HL-60/S4 treated with retinoic acid at 250 ng/mL for 4 days and 3 days (cell line): ENCODE data around the gene CALML3.
"Not testable (repeated sequence)": the region's sequence is repeated elsewhere in the genome, so short reads cannot be mapped to it uniquely, and the experiment has no call there.

ENCODE experiments used
- in situ Hi-C: fragments of 300-500 bp; cut with MboI; formaldehyde crosslinking; loops from 2 replicates; pipeline ENCODE4 v1.7.0; 2022; ENCODE audit warnings: low sequenced_read_pairs

Gene CALML3

DNA sequence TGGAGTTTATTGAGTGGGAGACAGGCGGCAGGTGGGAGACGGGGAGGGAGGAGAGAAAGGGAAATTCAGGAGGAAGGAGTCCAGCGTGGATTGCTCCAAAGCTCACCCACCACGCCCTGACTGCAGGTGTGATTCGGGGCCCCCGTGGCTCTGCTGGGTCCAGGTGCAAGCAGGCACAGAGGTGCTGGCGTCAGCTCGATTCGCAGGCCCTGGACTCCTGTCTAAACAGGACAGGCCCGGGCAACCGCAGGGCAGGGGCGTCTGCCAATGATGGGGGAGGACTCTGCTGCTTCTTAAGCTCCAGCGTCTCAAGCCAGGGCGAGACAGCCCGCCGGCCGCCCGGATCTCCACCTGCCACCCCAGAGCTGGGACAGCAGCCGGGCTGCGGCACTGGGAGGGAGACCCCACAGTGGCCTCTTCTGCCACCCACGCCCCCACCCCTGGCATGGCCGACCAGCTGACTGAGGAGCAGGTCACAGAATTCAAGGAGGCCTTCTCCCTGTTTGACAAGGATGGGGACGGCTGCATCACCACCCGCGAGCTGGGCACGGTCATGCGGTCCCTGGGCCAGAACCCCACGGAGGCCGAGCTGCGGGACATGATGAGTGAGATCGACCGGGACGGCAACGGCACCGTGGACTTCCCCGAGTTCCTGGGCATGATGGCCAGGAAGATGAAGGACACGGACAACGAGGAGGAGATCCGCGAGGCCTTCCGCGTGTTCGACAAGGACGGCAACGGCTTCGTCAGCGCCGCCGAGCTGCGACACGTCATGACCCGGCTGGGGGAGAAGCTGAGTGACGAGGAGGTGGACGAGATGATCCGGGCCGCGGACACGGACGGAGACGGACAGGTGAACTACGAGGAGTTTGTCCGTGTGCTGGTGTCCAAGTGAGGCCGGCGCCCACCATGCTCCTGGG is at the start of gene CALML3:
Gene CALML3, plus strand, starts transcription at position 321 of the 920 bp plus-strand sequence. Its CDS starts 125 bp downstream, at position 446.
- in situ Hi-C loops: no loop called here

DNA sequence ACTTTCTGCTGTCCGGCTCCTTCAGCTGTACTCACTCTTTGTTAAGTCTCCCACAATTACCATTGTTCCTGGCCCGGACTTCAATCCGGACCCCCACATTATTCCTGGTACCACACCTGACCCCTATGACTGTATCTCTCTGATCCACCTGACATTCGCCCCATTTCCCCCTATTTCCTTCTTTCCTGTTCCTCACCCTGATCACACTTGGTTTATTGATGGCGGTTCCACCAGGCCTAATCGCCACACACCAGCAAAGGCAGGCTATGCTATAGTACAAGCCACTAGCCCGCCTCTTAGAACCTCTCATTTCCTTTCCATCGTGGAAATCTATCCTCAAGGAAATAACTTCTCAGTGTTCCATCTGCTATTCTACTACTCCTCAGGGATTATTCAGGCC is 49.7 kb upstream of the CALML3 start:
- in situ Hi-C loops: not testable (repeated sequence)

DNA sequence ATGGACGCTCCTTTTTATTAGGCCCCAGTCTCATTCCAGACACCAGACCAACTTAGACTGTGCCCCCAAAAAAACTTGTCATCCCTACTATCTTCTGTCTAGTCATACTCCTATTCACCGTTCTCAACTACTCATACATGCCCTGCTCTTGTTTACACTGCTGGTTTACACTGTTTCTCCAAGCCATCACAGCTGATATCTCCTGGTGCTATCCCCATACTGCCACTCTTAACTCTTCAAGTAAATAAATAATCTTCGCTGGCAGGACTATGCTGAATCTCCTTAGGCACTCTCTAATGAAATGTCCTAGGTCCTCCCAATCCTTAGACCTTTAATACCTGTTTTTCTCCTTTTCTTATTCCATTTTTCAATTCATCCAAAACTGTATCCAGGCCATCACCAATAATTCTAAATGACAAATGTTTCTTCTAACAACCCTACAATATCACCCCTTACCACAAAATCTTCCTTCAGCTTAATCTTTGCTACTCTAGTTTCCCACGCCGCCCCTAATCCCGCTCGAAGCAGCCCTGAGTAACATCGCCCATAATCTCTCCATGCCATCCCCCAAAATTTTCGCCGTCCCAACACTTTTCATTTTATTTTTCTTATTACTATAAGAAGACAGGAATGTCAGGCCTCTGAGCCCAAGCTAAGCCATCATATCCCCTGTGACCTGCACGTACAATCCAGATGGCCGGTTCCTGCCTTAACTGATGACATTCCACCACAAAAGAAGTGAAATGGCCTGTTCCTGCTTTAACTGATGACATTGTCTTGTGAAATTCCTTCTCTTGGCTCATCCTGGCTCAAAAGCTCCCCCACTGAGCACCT is 48.6 kb upstream of the CALML3 start:
- in situ Hi-C loops: not testable (repeated sequence)

DNA sequence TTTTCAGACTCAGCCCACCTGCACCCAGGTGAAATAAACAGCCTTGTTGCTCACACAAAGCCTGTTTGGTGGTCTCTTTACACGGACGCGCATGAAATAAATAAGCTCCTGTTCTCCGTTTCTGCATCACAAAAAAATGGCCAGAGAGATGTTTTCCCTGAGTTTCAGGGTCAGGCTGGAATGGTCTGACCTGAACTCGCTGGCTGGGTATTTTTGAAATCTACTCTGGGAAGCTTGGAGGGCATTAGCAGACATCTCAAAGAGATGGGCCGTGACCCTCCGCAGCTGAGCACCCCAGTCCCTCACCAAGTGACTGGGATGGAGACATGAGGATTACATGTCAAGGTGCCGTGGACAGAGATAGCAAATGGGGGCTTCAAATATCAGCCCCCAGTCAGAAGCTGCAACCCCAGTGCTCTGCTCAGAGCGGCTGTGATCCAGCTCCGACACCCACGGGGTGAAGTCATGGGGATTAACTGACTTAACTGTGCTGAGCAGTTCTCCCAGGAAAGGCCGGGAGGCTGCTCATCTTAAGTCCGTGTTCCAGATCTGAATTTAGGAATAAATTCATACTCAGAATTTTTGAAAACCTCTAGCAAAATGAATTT is 47.7 kb upstream of the CALML3 start:
- in situ Hi-C loops: no loop called here

DNA sequence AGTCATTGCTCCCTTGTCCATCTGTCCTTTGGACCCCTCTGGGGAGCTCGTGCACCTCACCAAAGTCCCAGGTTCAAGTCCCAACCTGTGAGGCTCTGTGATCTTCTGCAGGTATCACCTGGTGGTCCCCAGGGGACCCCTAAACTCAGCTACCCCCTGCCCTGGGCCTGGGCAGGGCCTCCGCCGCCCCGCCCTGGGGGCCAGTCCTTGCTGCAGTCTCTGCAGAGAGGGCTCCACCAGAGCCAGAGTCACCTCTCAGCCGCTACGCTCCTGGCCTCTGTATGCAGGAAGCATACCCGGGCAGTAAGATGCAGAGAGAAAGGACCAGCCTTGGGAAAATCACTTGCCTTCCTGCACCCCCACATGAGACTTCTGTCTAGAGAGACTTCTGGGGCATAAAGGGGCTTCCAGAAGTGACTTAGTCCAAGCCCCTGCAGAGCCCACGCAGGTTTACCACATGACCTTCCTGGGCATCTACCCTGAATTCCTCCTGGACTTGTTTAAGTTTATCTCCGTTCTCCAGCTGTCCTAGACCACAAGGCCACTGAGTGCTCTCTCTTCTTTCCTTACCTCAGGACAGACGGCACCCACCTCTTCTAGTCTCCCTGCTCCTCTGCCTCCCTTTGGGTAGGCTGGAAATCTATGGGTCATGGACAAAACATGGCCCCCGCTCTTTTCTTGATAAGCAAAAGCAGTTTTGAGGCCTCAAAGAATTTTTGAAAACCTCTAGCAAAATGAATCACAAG is 46.6 kb upstream of the CALML3 start:
- in situ Hi-C loops: no loop called here

DNA sequence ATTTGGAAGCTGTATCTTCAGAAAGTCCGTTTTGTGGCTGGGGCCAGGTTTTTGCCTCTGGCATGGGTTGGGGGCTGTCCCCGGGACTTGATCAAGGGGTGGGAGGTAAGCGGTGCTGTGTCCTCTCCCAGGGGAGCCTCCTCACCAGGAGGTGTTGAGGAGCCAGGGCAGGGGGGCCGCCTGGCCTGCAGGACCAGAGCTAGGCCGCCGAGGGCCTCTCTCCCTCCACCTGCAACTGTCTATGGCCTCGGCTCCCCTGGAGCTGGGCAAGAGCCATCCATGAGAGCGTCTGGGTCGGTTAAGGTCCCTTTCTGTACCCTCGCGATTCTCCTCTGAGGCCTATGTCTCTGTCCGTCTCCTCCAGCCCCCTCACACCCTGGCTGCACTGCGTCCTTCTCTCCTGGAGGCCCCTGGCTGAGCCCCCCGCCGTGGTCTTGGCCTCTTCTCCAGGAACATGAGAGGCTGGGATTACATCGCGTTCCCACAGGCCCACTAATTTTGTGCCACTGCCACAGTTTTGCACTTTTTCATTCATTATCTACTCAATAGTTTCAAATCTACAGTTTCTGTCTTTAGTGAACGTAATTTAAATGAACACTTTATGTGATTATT is 46.0 kb upstream of the CALML3 start:
- in situ Hi-C loops: no loop called here

DNA sequence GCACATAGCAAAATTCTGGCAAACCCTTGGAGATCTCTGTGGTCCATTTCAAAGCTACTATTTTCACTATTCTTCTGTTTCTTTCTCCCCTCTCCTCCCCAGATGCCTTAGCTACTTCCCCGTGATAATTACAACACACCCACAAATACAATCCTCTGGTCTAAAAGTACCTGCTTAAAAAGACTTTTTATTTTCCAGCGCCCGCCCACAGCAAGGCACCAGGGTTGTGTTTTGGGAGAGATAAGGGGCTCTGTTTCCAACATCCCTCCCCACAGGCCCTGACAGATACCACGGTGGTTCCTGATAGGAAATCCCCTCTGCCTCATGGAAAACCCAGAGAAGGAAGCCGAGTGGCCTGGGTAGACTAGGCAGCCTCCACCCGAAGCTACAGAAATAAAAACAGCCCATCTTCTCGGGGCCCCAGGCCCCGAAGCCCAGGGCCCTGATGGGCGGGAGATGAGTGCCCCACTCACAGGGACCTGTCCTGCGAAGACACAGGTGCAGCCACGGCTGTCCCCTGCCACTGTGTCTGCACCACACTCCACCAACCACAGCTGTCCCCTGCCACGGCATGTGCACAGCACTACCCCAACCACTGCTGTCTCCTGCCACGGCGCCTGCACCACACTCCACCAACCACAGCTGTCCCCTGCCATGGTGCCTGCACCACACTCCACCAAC is 45.1 kb upstream of the CALML3 start:
- in situ Hi-C loops: no loop called here

DNA sequence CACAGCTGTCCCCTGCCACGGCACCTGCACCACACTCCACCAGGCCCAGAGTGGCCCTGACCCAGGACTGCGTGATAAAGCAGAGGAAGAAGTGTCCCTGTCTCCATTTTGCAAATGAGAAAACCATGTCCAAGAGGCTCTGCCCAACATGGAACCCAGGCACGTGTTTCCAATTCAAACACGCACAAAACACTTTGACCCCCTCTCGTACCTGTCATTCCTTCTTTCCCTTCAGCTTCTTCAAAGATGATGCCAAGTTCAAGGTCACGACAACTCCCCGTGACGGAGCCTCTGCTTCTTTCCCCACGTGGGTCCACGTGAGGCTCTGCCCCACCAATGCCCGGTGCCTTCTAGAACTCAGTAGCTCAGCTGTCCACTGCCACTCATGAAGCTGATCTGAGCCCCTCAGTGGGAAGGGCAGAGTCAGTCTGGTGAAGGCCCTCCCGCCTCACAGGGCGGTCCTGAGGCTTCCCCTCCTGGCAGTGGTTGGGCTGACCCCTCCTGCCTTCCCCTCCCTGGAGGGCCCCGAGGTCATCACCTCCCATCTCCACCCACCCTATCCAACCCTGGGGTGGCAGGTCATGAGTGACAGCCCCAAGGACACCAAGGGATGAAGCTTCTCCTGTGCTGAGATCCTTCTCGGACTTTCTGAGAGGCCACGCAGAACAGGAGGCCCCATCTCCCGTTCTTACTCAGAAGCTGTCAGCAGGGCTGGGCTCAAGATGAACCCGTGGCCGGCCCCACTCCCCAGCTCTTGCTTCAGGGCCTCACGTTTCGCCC is 44.4 kb upstream of the CALML3 start:
- in situ Hi-C loops: no loop called here

DNA sequence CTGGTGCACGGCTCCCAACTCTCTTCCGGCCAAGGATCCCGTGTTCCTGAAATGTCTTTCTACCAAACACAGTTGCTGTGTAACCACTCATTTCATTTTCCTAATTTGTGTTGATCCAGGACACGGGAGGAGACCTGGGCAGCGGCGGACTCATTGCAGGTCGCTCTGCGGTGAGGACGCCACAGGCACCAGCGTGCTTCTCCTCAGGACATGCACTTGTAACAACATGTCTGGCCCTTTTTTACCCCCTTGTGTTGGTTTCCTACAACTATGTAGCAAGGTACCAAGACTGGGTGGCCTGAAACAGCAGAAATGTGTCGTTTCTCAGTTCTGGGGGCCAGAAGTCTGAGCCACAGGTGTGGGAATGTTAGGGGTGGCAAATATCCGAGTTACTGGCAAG is 43.6 kb upstream of the CALML3 start:
- in situ Hi-C loops: no loop called here

DNA sequence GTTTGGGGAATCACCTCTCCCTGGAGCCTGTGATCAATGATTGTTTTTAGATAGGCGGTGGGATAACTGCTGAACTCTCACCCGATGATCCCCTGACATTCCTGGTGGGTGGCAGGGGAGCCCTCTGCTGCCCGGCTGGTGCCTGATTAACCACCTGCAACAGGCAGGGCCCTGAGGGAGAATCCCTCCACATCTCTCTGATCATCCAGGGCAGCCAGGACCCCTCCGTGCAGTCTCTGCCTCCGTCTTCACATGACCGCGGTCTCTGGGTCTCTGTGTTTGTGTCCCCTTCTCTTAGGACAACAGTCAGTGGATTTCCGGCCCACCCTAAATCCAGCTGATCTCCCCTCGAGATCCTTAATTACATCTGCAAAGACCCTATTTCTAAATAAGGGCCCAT is 42.7 kb upstream of the CALML3 start:
- in situ Hi-C loops: no loop called here

DNA sequence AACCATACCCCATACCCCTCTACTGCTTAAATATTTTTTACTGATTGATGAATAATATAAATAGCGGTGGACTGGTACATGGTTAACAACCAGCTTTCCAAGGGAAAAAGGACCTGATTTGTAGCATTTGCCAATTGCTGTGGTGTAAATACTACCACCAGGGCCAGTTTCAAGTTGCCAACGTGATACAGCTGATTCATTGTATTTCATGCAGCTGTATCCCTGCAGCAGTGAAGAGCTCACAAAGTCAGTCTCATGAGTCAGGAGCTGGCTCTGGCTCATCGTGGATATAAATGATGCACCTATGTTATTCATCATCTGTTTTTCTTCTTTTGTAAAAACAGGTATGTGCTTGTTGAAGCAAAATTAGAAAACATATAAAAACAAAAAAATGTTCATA is 40.6 kb upstream of the CALML3 start:
- in situ Hi-C loops: no loop called here

DNA sequence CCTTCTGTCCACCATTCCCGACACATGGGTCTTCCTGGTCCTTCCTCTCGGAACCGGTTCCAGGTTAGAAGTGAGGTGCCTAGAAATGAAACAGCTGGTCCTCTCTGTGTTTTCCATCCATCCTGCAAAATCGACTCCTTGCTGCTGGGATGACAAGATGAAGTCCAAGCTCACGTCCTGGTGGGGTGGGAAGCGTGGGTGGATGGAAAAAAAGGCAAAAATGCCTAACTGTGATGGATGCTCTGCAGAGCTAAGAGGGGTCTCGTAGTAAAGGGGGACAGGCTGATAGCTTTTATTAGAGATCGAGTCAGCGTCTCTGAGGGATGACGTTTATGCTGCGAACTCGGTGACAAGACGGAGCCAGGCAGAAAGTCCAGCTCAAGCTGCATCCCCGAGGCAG is 39.5 kb upstream of the CALML3 start:
- in situ Hi-C loops: no loop called here

DNA sequence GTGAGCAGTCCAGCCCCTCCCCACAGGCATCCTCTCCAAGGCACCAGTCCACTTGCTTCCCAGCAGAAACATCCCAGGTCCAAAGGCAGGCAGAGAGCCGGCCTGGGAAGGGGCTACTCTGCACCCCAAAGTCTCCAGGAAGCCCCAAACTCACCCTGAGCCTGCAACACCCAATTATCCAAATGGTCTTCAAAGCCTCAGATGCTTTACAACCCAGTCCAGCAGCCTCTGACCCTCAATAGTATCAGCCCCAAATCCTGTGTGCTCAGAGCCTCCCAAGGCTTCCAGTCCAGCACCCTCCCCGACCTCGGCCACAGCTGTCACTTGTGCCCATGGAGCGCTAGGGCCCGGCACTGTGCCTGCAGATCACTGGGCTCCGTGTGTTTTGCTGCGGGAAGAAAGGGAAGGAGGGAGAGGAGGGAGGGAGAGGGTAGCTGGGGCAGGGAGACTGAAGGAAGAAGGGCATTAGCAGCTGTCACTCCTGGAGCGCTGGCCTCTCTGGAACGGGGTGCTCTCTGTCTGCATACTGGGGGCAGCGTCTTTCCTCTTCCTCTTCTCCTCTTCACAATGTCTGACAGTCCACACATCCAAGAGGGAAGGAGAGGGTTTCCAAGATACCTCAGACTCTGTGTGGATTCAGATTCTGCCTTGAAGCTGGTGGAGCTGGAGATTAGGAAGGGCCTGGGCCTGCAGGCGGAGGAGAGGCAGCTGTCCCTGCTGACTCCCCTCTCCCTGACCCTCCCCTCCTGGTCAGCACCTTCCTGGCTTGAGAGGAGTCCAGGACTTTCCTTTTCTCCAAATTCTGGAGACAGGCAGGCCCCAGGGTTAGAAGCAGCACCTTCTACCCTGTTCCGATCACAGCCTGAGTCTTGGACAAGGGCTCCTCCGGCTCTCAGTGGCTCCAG is 38.6 kb upstream of the CALML3 start:
- in situ Hi-C loops: no loop called here

DNA sequence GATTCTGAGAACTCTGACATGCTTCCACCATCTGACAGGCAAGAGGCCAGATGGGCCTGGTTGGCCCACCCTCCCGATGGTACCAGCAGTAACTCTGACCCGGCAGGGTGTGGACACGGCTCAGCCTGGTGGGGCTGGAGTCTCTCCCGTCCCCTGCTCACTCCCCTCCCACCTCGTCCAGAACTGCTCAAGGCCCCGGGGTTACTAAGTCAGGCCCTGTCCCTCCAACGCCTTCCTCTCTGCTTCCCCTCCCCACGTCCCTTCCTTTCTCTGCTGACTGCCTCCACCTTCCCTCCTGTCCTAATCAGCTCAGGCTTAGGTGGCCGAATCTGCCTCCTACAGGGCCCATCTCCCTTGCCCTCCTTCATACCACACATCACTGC is 37.9 kb upstream of the CALML3 start:
- in situ Hi-C loops: no loop called here

DNA sequence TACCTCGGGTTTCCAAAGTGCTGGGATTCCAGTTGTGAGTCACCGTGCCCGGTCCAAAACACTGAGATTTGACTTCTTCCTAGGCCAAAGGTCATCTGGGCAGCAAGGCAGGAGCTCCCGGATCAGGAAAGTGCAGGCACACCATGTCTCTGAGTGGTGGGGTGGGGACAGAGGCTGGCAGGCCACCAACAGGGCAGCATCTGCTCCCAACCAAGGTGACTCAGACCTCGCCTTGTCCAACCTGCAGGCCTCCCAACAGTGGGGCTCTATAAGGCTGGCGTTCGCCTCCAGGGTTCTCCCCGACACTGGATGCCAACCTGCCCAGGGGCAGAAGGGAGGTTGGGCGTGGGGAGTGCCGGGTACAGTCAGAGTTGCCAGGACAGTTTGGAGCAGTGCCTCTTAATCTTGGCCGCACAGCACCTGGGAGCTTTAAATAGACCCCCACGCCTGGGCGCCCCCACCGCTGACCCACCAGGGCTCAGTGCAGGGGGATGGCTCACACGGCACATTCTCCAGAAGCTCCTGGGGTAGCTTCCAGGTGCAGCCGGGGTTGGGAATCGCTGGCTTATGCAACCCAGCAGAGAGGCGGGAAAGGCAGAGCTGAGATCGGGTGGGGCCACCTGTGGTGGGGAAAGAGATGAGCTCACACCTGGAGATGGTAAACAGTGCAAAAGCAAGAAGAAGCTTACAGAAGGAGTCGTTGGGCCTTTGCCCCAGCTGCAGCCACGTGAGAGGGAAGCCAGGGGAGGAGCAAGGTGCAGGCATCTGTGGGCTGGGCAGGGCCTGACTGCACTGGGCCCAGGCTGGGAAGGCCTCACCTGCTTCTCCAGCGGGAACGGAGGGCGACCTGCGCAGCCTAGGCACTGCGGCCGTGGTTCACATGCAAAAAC is 36.2 kb upstream of the CALML3 start:
- in situ Hi-C loops: no loop called here

DNA sequence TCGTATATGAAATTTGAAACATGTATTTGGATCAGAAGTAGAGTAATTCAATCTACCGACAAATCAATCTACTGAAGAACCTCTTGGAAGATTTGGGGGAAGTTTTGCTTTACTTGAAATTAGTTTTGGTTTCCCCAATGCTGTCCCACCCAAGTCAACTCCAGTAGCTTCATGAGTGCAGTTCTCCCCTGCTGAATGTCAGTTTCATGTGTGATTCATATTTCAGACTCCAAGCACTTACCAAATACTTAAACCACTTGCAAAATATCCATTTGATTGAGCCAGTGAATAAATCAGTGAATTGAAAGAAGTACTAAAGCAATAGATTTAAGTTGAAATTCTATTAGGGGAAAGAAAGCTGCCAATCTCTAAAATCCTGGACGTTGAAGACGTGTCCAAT is 34.7 kb upstream of the CALML3 start:
- in situ Hi-C loops: no loop called here
